Smooth muscle cell (in vitro differentiated cells): ENCODE results near the gene LRRC56. TPM values are rescaled to one million over a fixed set of nuclear protein-coding genes. Genes with fewer than 3 reads are reported as not detected.
"Not testable (repeated sequence)": the region's sequence is repeated elsewhere in the genome, so short reads cannot be mapped to it uniquely, and the experiment has no call there.

Experiments used
- DNase-seq: peaks from one replicate; lab custom pipeline; 2025; ENCODE audit not compliant: unreplicated experiment; lab: John Stamatoyannopoulos, UW
- H2AFZ ChIP-seq: fragments of 200-600 bp; sonication (generic); 2 replicates; pipeline ENCODE4 v1.6.0; 2016; ENCODE audit warnings: antibody characterized with exemption, low read depth, mild to moderate bottlenecking
- H3F3A ChIP-seq: fragments of 200-600 bp; sonication (generic); 2 replicates; pipeline ENCODE4 v1.6.0; 2017; ENCODE audit warnings: antibody characterized with exemption, low read depth
- H3K27ac ChIP-seq: fragments of 200-600 bp; sonication (generic); 2 replicates; pipeline ENCODE4 v1.5.1; 2016; ENCODE audit warnings: low read depth, mild to moderate bottlenecking
- H3K27me3 ChIP-seq: fragments of 200-600 bp; sonication (generic); 2 replicates; pipeline ENCODE4 v1.6.1; 2016; ENCODE audit warnings: low read depth, mild to moderate bottlenecking
- H3K36me3 ChIP-seq: fragments of 200-600 bp; sonication (generic); 2 replicates; pipeline ENCODE4 v1.5.1; 2016; ENCODE audit warnings: low read depth
- H3K4me1 ChIP-seq: fragments of 200-600 bp; sonication (generic); 2 replicates; pipeline ENCODE4 v1.5.1; 2016; ENCODE audit warnings: low read depth
- H3K4me2 ChIP-seq: fragments of 200-600 bp; sonication (generic); 2 replicates; pipeline ENCODE4 v1.6.0; 2016; ENCODE audit warnings: mild to moderate bottlenecking
- H3K4me3 ChIP-seq: fragments of 200-600 bp; sonication (generic); 2 replicates; pipeline ENCODE4 v1.5.1; 2016; ENCODE audit warnings: mild to moderate bottlenecking
- H3K79me2 ChIP-seq: fragments of 200-600 bp; sonication (generic); 2 replicates; pipeline ENCODE4 v1.6.0; 2016; ENCODE audit warnings: low read depth, mild to moderate bottlenecking
- H3K9ac ChIP-seq: fragments of 200-600 bp; sonication (generic); 2 replicates; pipeline ENCODE4 v1.6.0; 2016; ENCODE audit warnings: low read depth
- H3K9me3 ChIP-seq: fragments of 200-600 bp; sonication (generic); replicated peaks from 2 replicates; pipeline ENCODE4 v1.5.1; 2016; ENCODE audit warnings: low read depth
- H4K20me1 ChIP-seq: fragments of 200-600 bp; sonication (generic); 2 replicates; pipeline ENCODE4 v1.6.0; 2016; ENCODE audit warnings: low read depth
- WGBS: methylation state at CpG from one replicate; pipeline ENCODE4 v1.1.7; 2016; ENCODE audit warnings: low lambda C conversion rate; 5-methylcytosine and 5-hydroxymethylcytosine counted together
- polyA plus RNA-seq: library from polyadenylated mRNA; unstranded; fragments of >200 nt; fragmentation: Nextera tagmentation; extraction: Ambion mirVana; gene quantifications from 2 replicates; pipeline ENCODE4 v1.2.1, GENCODE V29; 2016
- total RNA-seq: library from RNA; depleted of rRNA; stranded (reverse); fragments of >200 nt; gene quantifications from 2 replicates; pipeline ENCODE4 v1.2.3, GENCODE V29; 2014
- TF ChIP-seq, protein P1 (sequence below): fragments of 200-600 bp; sonication (generic); IDR thresholded peaks from 2 replicates; pipeline ENCODE4 v1.5.1; 2017; ENCODE audit warnings: borderline replicate concordance, mild to moderate bottlenecking, antibody characterized with exemption; ENCODE audit not compliant: insufficient read depth, poor library complexity, severe bottlenecking

Gene LRRC56
- total and polyA plus RNA-seq, 2 experiments from 2014 or later = 0.31 to 1.5 TPM

DNA sequence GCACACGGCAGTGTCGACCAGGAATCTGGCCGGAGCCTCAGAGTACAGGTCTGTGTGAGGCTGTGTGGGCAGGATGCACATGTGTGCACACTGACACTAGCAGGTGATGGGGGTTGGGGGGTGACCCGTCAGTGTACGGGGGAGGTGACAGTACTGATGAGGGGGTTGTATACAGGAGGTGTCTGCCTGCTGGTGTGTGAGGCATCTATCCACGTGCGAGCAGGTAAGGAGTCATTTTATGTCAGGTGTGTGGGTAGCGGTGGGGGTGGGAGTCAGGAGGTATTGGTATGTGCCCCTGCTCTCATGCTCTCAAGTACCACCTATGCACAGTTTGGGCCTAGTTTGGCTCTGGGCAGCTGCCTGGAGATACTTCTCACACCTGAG, 34.5 kb downstream of the LRRC56 start:
- no peak for DNase-seq
- peaks cover 23% of the 10 kb centered on the region for H3K4me1 ChIP-seq
- no peaks in the 10 kb centered on the region for H3K36me3 ChIP-seq
- no peak overlapping the region for H3K27ac ChIP-seq
- no peak overlapping the region for H3K4me2 ChIP-seq
- H3K9me3 ChIP-seq = no peaks in the 10 kb centered on the region
- no peak overlapping the region for H2AFZ ChIP-seq
- peaks cover 15% of the 10 kb centered on the region for H3K79me2 ChIP-seq
- WGBS = 65% methylated on average over 8 of the region's 8 CpGs
- H3K4me3 ChIP-seq = no peak overlapping the region
- H4K20me1 ChIP-seq = peaks cover 11% of the 10 kb centered on the region
- H3K9ac ChIP-seq = no peak overlapping the region
- peaks cover 8% of the 10 kb centered on the region for H3F3A ChIP-seq
- H3K27me3 ChIP-seq = no peaks in the 10 kb centered on the region
- TF ChIP-seq, protein P1, sequence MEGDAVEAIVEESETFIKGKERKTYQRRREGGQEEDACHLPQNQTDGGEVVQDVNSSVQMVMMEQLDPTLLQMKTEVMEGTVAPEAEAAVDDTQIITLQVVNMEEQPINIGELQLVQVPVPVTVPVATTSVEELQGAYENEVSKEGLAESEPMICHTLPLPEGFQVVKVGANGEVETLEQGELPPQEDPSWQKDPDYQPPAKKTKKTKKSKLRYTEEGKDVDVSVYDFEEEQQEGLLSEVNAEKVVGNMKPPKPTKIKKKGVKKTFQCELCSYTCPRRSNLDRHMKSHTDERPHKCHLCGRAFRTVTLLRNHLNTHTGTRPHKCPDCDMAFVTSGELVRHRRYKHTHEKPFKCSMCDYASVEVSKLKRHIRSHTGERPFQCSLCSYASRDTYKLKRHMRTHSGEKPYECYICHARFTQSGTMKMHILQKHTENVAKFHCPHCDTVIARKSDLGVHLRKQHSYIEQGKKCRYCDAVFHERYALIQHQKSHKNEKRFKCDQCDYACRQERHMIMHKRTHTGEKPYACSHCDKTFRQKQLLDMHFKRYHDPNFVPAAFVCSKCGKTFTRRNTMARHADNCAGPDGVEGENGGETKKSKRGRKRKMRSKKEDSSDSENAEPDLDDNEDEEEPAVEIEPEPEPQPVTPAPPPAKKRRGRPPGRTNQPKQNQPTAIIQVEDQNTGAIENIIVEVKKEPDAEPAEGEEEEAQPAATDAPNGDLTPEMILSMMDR = no peak

DNA sequence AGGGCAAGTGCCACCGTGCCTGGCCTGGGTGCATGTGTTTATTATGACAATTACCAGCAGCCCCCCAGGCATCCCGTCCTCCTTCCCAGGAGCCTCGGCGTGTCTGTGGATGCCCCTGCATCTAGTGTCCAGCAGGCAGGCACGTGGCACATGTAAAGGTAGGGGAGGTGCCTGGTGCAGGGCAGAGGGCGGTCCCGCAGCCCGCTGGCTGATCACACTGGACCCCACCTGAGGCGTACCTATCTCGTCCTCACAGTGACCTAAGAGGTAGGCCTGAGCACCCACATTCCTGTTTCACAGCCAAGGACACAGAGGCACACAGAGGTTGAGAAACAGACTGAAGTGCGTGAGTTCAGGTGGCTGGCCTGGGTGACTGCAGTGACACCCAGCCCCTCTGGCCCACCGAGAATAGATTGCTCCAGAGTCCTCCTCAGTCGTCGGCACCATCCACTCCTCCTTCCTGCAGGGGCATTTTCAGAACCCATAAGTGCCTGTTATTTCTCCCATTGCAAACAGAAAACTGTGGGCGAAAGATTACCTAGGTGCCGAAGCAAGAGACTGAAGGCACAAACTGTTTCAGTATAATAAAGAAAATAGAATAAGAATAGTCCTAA, 35.9 kb downstream of the LRRC56 start:
- Histone ChIP-seq H3K9me3 (no peaks in the 10 kb centered on the region), H3K9ac (no peak overlapping the region), H3F3A (peaks cover 8% of the 10 kb centered on the region), H3K27ac (no peak overlapping the region), H2AFZ (no peak overlapping the region), H4K20me1 (peaks cover 15% of the 10 kb centered on the region), H3K4me1 (peaks cover 32% of the 10 kb centered on the region), H3K36me3 (no peaks in the 10 kb centered on the region), H3K27me3 (no peaks in the 10 kb centered on the region), H3K4me2 (no peak overlapping the region), H3K79me2 (peaks cover 16% of the 10 kb centered on the region), H3K4me3 (no peak overlapping the region)
- no peak for DNase-seq
- TF ChIP-seq, protein P1 = no peak
- WGBS = 92% methylated on average over 16 of the region's 16 CpGs

DNA sequence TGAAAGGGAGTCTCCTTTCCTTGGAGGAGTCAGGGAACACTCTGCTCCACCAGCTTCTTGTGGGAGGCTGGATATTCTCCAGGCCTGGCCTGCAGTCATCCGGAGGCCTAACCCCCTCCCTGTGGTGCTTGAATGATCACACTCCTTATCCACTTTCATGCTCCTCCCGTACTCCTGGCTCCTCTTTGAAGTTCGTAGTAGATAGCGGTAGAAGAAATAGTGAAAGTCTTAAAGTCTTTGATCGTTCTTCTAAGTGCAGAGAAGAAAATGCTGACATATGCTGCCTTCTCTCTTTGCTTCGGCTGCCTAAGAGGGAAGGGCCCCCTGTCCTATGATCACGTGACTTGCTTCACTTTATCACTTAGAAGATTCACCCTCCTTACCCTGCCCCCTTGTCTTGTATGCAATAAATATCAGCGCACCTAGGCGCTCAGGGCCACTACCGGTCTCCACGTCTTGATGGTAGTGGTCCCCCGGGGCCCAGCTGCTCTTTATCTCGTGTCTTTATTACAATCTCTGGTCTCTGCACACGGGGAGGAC, 36.8 kb downstream of the LRRC56 start:
- not testable (repeated sequence) for H3K9ac ChIP-seq, H2AFZ ChIP-seq, H3K27ac ChIP-seq, DNase-seq, H3K36me3 ChIP-seq, H3K27me3 ChIP-seq, H3F3A ChIP-seq, H3K9me3 ChIP-seq
- peaks cover 24% of the 10 kb centered on the region for H3K79me2 ChIP-seq
- peaks cover 30% of the 10 kb centered on the region for H3K4me1 ChIP-seq
- peak overlapping the region; percentile 91 for H3K4me3 ChIP-seq
- H3K4me2 ChIP-seq = peak overlapping the region; percentile 92
- H4K20me1 ChIP-seq = peaks cover 24% of the 10 kb centered on the region
- 57% methylated on average over 14 of the region's 14 CpGs for WGBS

DNA sequence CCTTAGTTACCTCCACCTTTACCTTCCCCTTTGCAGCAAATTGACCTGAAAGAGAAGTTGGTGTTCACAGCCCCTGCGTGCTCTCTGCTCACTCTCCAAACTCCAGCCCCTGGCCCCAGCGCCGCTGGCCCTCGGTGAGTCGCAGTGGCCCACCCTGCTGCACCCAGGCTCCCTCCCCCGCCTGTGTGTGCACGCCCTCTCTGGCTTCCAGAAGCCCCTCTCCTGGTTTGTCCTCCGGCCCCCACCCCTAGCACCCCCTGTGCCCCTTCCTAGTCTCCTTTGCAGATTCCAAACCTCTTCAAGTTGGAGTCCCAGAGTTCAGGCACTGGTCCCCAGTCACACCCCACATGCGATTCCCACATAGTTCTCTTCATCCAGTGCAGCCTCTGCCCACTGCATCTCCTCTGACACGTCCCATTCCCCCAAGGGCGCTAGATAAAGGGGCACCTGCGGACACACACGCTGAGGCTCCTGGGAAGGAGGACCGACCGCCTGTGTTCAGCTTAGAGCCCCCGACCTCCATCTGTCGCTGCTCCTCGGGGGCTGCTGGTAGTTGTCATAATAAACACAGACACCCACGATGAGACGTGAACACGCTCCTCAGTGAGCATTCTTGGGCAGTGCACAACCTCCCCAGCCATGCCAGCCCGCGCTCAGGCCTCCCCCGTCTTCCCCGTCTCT, 37.4 kb downstream of the LRRC56 start:
- Histone ChIP-seq H2AFZ (peak overlapping the region; percentile 91), H4K20me1 (peaks cover 30% of the 10 kb centered on the region), H3K27ac (no peak overlapping the region), H3K4me1 (peaks cover 23% of the 10 kb centered on the region), H3F3A (peaks cover 3% of the 10 kb centered on the region), H3K27me3 (no peaks in the 10 kb centered on the region), H3K9me3 (no peaks in the 10 kb centered on the region), H3K9ac (no peak overlapping the region), H3K79me2 (peaks cover 31% of the 10 kb centered on the region), H3K4me2 (peak overlapping the region; percentile 92), H3K36me3 (no peaks in the 10 kb centered on the region), H3K4me3 (peak overlapping the region; percentile 91)
- DNase-seq = no peak
- WGBS = 24% methylated on average over 24 of the region's 25 CpGs
- TF ChIP-seq, protein P1 = no peak
